Kidney tubule cell (primary cell): ENCODE results near the gene SIK3.
"Not testable (repeated sequence)": the region's sequence is repeated elsewhere in the genome, so short reads cannot be mapped to it uniquely, and the experiment has no call there.

ENCODE experiments used
- DNase-seq: peaks from one replicate; pipeline ENCODE4 v3.0.0-alpha.2; 2018; ENCODE audit warnings: low spot score

SIK3 gene

GRCh38 chr11:116840224-116840745 lies 257.9 kb downstream of the SIK3 start:
- no peak for DNase-seq

GRCh38 chr11:116838321-116839084 lies 259.7 kb downstream of the SIK3 start:
- no peak for DNase-seq

GRCh38 chr11:116837231-116838091 lies 260.8 kb downstream of the SIK3 start, which contains the start of gene APOA1:
Gene APOA1, minus strand, starts transcription at chr11:116837622. Its CDS starts 235 bp downstream, at chr11:116837387.
- no peak for DNase-seq

- DNase-seq = no peak
These were observed 261.6 kb downstream of the SIK3 start for GRCh38 chr11:116836632-116836991.

GRCh38 chr11:116835791-116836631 lies 262.2 kb downstream of the SIK3 start:
- peak; percentile 93 for DNase-seq

- DNase-seq = no peak
These were observed 263.0 kb downstream of the SIK3 start for GRCh38 chr11:116835042-116835772.

- DNase-seq = not testable (repeated sequence)
These were observed 263.6 kb downstream of the SIK3 start for GRCh38 chr11:116834535-116835041.

GRCh38 chr11:116833816-116834534 lies 264.3 kb downstream of the SIK3 start:
- no peak for DNase-seq

- no peak for DNase-seq
These were observed 264.8 kb downstream of the SIK3 start for GRCh38 chr11:116833491-116833815.

GRCh38 chr11:116832350-116833290 lies 265.6 kb downstream of the SIK3 start:
- DNase-seq = no peak

GRCh38 chr11:116831790-116832349 lies 266.4 kb downstream of the SIK3 start:
- DNase-seq = no peak

GRCh38 chr11:116830184-116830912 lies 267.9 kb downstream of the SIK3 start:
- DNase-seq = no peak

GRCh38 chr11:116829525-116830183 lies 268.6 kb downstream of the SIK3 start, which contains the start of gene APOC3:
Gene APOC3, plus strand, starts transcription at chr11:116829907. Its CDS starts 676 bp downstream, at chr11:116830583.
- no peak for DNase-seq

GRCh38 chr11:116828632-116829524 lies 269.4 kb downstream of the SIK3 start:
- DNase-seq = no peak

GRCh38 chr11:116827461-116827860 lies 270.8 kb downstream of the SIK3 start:
- no peak for DNase-seq

GRCh38 chr11:116826751-116827431 lies 271.3 kb downstream of the SIK3 start:
- DNase-seq = no peak
